ENCODE measurements around the gene HMGB2. TPM values are rescaled to one million over a fixed set of nuclear protein-coding genes. Genes with fewer than 3 reads are reported as not detected.

The HMGB2 gene
- total RNA-seq, 2 donors from 2014 or later: 16.2 to 18.7 TPM

GRCh38 chr4:173288698-173289352 lies 45.3 kb downstream of the HMGB2 start:
- ATAC-seq: no peak
- intact Hi-C loops (cut with DNase I): no loop called here
- no peak overlapping the region for H3K4me3 ChIP-seq

GRCh38 chr4:173288296-173288695 lies 45.9 kb downstream of the HMGB2 start:
- intact Hi-C loops (cut with DNase I): no loop called here
- peak; percentile 30 to 56 (median 42) for DNase-seq
- no peaks in the 10 kb centered on the region for H3K27me3 ChIP-seq
- H3K9me3 ChIP-seq: peaks cover 0 to 37% (median 0%) of the 10 kb centered on the region in 3 donors
- no peak for ATAC-seq
- no peak overlapping the region for H3K4me3 ChIP-seq
- TF ChIP-seq POLR2A (IDR thresholded peaks at IDR 0.05): no peak
- TF ChIP-seq, protein P1, sequence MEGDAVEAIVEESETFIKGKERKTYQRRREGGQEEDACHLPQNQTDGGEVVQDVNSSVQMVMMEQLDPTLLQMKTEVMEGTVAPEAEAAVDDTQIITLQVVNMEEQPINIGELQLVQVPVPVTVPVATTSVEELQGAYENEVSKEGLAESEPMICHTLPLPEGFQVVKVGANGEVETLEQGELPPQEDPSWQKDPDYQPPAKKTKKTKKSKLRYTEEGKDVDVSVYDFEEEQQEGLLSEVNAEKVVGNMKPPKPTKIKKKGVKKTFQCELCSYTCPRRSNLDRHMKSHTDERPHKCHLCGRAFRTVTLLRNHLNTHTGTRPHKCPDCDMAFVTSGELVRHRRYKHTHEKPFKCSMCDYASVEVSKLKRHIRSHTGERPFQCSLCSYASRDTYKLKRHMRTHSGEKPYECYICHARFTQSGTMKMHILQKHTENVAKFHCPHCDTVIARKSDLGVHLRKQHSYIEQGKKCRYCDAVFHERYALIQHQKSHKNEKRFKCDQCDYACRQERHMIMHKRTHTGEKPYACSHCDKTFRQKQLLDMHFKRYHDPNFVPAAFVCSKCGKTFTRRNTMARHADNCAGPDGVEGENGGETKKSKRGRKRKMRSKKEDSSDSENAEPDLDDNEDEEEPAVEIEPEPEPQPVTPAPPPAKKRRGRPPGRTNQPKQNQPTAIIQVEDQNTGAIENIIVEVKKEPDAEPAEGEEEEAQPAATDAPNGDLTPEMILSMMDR (IDR thresholded peaks at IDR 0.05): peak in 4 of 7 experiments; percentile 8 to 25 (median 16)
- WGBS, 2 donors: 65 to 77% methylated on average over 4 of the region's 4 CpGs
- H3K27ac ChIP-seq: no peak overlapping the region
- no peaks in the 10 kb centered on the region for H3K36me3 ChIP-seq (replicated peaks in 1 of 2; ENCODE audit: insufficient read depth in 1 of 2, low read depth in 2 of 2)
- H3K4me1 ChIP-seq: peaks cover 7% of the 10 kb centered on the region

More at GRCh38 chr4:173288698-173289352, 45.3 kb downstream of the HMGB2 start:
- TF ChIP-seq, protein P1 (IDR thresholded peaks at IDR 0.05): no peak
- no peak for TF ChIP-seq POLR2A (IDR thresholded peaks at IDR 0.05)
- DNase-seq: no peak
- 63 to 70% methylated on average over 3 of the region's 3 CpGs for WGBS, 2 donors
- H3K27me3 ChIP-seq: no peaks in the 10 kb centered on the region
- H3K27ac ChIP-seq: no peak overlapping the region
- peaks cover 7% of the 10 kb centered on the region for H3K4me1 ChIP-seq
- no peaks in the 10 kb centered on the region for H3K36me3 ChIP-seq (replicated peaks in 1 of 2; ENCODE audit: insufficient read depth in 1 of 2, low read depth in 2 of 2)
- peaks cover 0 to 31% (median 0%) of the 10 kb centered on the region in 3 donors for H3K9me3 ChIP-seq

GRCh38 chr4:173287486-173287885 lies 46.7 kb downstream of the HMGB2 start:
- DNase-seq (no peak), ATAC-seq (no peak)
- TF ChIP-seq, protein P1 (IDR thresholded peaks at IDR 0.05): no peak
- no peak for TF ChIP-seq POLR2A (IDR thresholded peaks at IDR 0.05)
- Histone ChIP-seq H3K4me3 (no peak overlapping the region), H3K9me3 (peaks cover 0 to 42% (median 0%) of the 10 kb centered on the region in 3 donors), H3K27ac (no peak overlapping the region), H3K36me3 (replicated peaks in 1 of 2; ENCODE audit: insufficient read depth in 1 of 2, low read depth in 2 of 2) (no peaks in the 10 kb centered on the region), H3K4me1 (peaks cover 7% of the 10 kb centered on the region), H3K27me3 (no peaks in the 10 kb centered on the region)
- intact Hi-C loops (cut with DNase I): no loop called here
- 97 to 100% methylated on average over 2 of the region's 2 CpGs for WGBS, 2 donors

DNA sequence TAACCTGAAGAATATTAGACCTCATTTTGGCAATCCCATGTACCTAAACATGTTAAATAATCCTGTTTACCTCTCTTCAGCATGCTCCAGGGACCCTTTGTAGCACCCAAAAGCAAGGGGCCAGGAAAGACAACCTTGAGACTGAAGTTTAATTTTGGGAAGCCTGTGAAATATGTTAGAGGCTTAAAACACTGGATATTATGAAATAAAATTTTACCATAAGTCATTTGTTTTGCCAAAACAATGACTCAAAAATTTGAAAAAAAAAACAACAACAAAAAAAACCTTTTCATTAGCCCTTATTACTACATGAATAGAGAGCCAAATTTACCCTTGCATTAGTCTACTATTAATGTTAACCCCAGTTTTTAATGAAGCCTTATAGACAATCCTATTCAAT lies 49.7 kb downstream of the HMGB2 start:
- H3K4me1 ChIP-seq: peaks cover 4% of the 10 kb centered on the region
- H3K36me3 ChIP-seq (replicated peaks in 1 of 2; ENCODE audit: insufficient read depth in 1 of 2, low read depth in 2 of 2): no peaks in the 10 kb centered on the region
- H3K9me3 ChIP-seq: peaks cover 0 to 42% (median 0%) of the 10 kb centered on the region in 3 donors
- no peak overlapping the region for H3K4me3 ChIP-seq
- no peak overlapping the region for H3K27ac ChIP-seq
- ATAC-seq (no peak), DNase-seq (no peak)
- intact Hi-C loops (cut with DNase I): no loop called here
- H3K27me3 ChIP-seq: no peaks in the 10 kb centered on the region
- TF ChIP-seq, protein P1 (IDR thresholded peaks at IDR 0.05): no peak
- TF ChIP-seq POLR2A (IDR thresholded peaks at IDR 0.05): no peak

- intact Hi-C loops (cut with DNase I): no loop called here
- TF ChIP-seq POLR2A (IDR thresholded peaks at IDR 0.05): no peak
- TF ChIP-seq, protein P1 (IDR thresholded peaks at IDR 0.05): no peak
- Histone ChIP-seq H3K4me3 (no peak overlapping the region), H3K36me3 (replicated peaks in 1 of 2; ENCODE audit: insufficient read depth in 1 of 2, low read depth in 2 of 2) (no peaks in the 10 kb centered on the region), H3K4me1 (no peaks in the 10 kb centered on the region), H3K27me3 (no peaks in the 10 kb centered on the region), H3K27ac (no peak overlapping the region), H3K9me3 (peaks cover 0 to 42% (median 0%) of the 10 kb centered on the region in 3 donors)
- ATAC-seq (no peak), DNase-seq (no peak)
- 67 to 72% methylated on average over 3 of the region's 3 CpGs for WGBS, 2 donors
These were observed 51.5 kb downstream of the HMGB2 start for GRCh38 chr4:173282626-173283025.

Measured in body of pancreas (tissue), 4 donors.